Activated T-cell treated with anti-CD3 and anti-CD28 coated beads, Interleukin-2, amount 50 U/mL, for 72 hours (primary cell): ENCODE measurements around the gene PRSS37. TPM values are rescaled to one million over a fixed set of nuclear protein-coding genes. Genes with fewer than 3 reads are reported as not detected.
"Not testable (repeated sequence)": the region's sequence is repeated elsewhere in the genome, so short reads cannot be mapped to it uniquely, and the experiment has no call there.

Experiments
- ATAC-seq, 2 donors: fragments of 150-1000 bp; cut with Tn5 transposase; replicated peaks in 1 of 2; 2 replicates each; pipeline ENCODE4 v1.10.0; 2021; ENCODE audit warnings: moderate library complexity in 2 of 2, mild to moderate bottlenecking in 1 of 2
- DNase-seq, 2 donors: peaks; one replicate each; pipeline ENCODE4 v3.0.0; 2021 to 2022; ENCODE audit warnings: mixed read lengths in 1 of 2
- H3K27ac Mint-ChIP-seq: one replicate; pipeline ENCODE4 v1.8.0; 2022; ENCODE audit warnings: mild to moderate bottlenecking, moderate library complexity, mixed read lengths
- H3K27me3 Mint-ChIP-seq: one replicate; pipeline ENCODE4 v1.8.0; 2022; ENCODE audit warnings: low read depth, mixed read lengths
- H3K36me3 Mint-ChIP-seq, 2 donors: one replicate each; pipeline ENCODE4 v1.8.0; 2022; ENCODE audit warnings: mixed read lengths in 2 of 2, mild to moderate bottlenecking in 1 of 2; ENCODE audit not compliant: insufficient read depth in 2 of 2
- H3K4me1 Mint-ChIP-seq: one replicate; pipeline ENCODE4 v1.8.0; 2022; ENCODE audit warnings: low read depth, mixed read lengths
- H3K4me3 Mint-ChIP-seq, 2 donors: one replicate each; pipeline ENCODE4 v1.8.0; 2022; ENCODE audit warnings: mild to moderate bottlenecking in 2 of 2, mixed read lengths in 2 of 2, moderate library complexity in 2 of 2
- H3K9me3 Mint-ChIP-seq, 2 donors: one replicate each; pipeline ENCODE4 v1.8.0; 2022; ENCODE audit warnings: mixed read lengths in 2 of 2
- total RNA-seq, 2 donors: library from RNA; stranded (reverse); gene quantifications; one replicate each; pipeline ENCODE4 v1.2.3, GENCODE V29; 2022

Gene PRSS37
- total RNA-seq, 2 donors from 2014 or later: not detected

GRCh38 chr7:141844256-141844655 is 3.0 kb upstream of the PRSS37 start:
- H3K27ac Mint-ChIP-seq: no peak overlapping the region
- H3K36me3 Mint-ChIP-seq: no peaks in the 10 kb centered on the region
- ATAC-seq (no peak), DNase-seq (no peak)
- no peaks in the 10 kb centered on the region for H3K4me1 Mint-ChIP-seq
- no peak overlapping the region for H3K4me3 Mint-ChIP-seq
- no peaks in the 10 kb centered on the region for H3K27me3 Mint-ChIP-seq
- H3K9me3 Mint-ChIP-seq: peaks cover 4 to 5% of the 10 kb centered on the region in 2 donors

GRCh38 chr7:141842904-141843303 is 1.6 kb upstream of the PRSS37 start:
- Mint-ChIP-seq H3K36me3 (no peaks in the 10 kb centered on the region), H3K27me3 (no peaks in the 10 kb centered on the region), H3K4me1 (no peaks in the 10 kb centered on the region), H3K27ac (no peak overlapping the region), H3K4me3 (no peak overlapping the region), H3K9me3 (no peaks in the 10 kb centered on the region)
- ATAC-seq: no peak
- no peak for DNase-seq

GRCh38 chr7:141840708-141841107 is 577 bp downstream of the PRSS37 start:
- no peak for DNase-seq
- no peak for ATAC-seq
- no peaks in the 10 kb centered on the region for H3K36me3 Mint-ChIP-seq
- H3K9me3 Mint-ChIP-seq: no peaks in the 10 kb centered on the region
- no peaks in the 10 kb centered on the region for H3K4me1 Mint-ChIP-seq
- no peaks in the 10 kb centered on the region for H3K27me3 Mint-ChIP-seq
- H3K27ac Mint-ChIP-seq: no peak overlapping the region
- H3K4me3 Mint-ChIP-seq: no peak overlapping the region

GRCh38 chr7:141839256-141839655 is 2.0 kb downstream of the PRSS37 start:
- Mint-ChIP-seq H3K27ac (no peak overlapping the region), H3K36me3 (no peaks in the 10 kb centered on the region), H3K9me3 (no peaks in the 10 kb centered on the region), H3K4me1 (no peaks in the 10 kb centered on the region), H3K4me3 (no peak overlapping the region), H3K27me3 (no peaks in the 10 kb centered on the region)
- DNase-seq (no peak), ATAC-seq (no peak)

- H3K27me3 Mint-ChIP-seq: no peaks in the 10 kb centered on the region
- peaks cover 0 to 1% of the 10 kb centered on the region in 2 donors for H3K9me3 Mint-ChIP-seq
- no peak overlapping the region for H3K27ac Mint-ChIP-seq
- no peaks in the 10 kb centered on the region for H3K36me3 Mint-ChIP-seq
- H3K4me3 Mint-ChIP-seq: no peak overlapping the region
- no peaks in the 10 kb centered on the region for H3K4me1 Mint-ChIP-seq
- ATAC-seq (no peak), DNase-seq (no peak)
Measured at GRCh38 chr7:141838581-141838980, 2.7 kb downstream of the PRSS37 start.

- Mint-ChIP-seq H3K27me3 (no peaks in the 10 kb centered on the region), H3K9me3 (peaks cover 0 to 1% of the 10 kb centered on the region in 2 donors), H3K27ac (no peak overlapping the region), H3K4me1 (no peaks in the 10 kb centered on the region), H3K36me3 (no peaks in the 10 kb centered on the region), H3K4me3 (no peak overlapping the region)
- DNase-seq (no peak), ATAC-seq (no peak)
Measured at GRCh38 chr7:141837683-141838082, 3.6 kb downstream of the PRSS37 start.

- Mint-ChIP-seq H3K9me3 (peaks cover 15 to 21% of the 10 kb centered on the region in 2 donors), H3K36me3 (peaks cover 21 to 29% of the 10 kb centered on the region in 2 donors)
- not testable (repeated sequence) for H3K4me1 Mint-ChIP-seq, DNase-seq, H3K4me3 Mint-ChIP-seq, H3K27ac Mint-ChIP-seq, ATAC-seq, H3K27me3 Mint-ChIP-seq
Measured at GRCh38 chr7:141822432-141822831, 18.9 kb downstream of the PRSS37 start.

- H3K4me3 Mint-ChIP-seq: no peak overlapping the region
- H3K9me3 Mint-ChIP-seq: peaks cover 14 to 21% of the 10 kb centered on the region in 2 donors
- H3K36me3 Mint-ChIP-seq: peaks cover 22 to 30% of the 10 kb centered on the region in 2 donors
- H3K4me1 Mint-ChIP-seq: no peaks in the 10 kb centered on the region
- no peak overlapping the region for H3K27ac Mint-ChIP-seq
- DNase-seq (no peak), ATAC-seq (no peak)
- no peaks in the 10 kb centered on the region for H3K27me3 Mint-ChIP-seq
Measured at GRCh38 chr7:141820067-141820466, 21.2 kb downstream of the PRSS37 start.

- no peak for DNase-seq
- H3K9me3 Mint-ChIP-seq: no peaks in the 10 kb centered on the region
- ATAC-seq: no peak
- H3K27me3 Mint-ChIP-seq: no peaks in the 10 kb centered on the region
- no peaks in the 10 kb centered on the region for H3K4me1 Mint-ChIP-seq
- no peak overlapping the region for H3K27ac Mint-ChIP-seq
- H3K36me3 Mint-ChIP-seq: peaks cover 2 to 4% of the 10 kb centered on the region in 2 donors
- no peak overlapping the region for H3K4me3 Mint-ChIP-seq
Measured at GRCh38 chr7:141792526-141792925, 48.8 kb downstream of the PRSS37 start.

- Mint-ChIP-seq H3K9me3 (no peaks in the 10 kb centered on the region), H3K4me1 (no peaks in the 10 kb centered on the region), H3K4me3 (no peak within 1 kb of the TSS), H3K27me3 (no peaks in the 10 kb centered on the region), H3K27ac (no peak within 1 kb of the TSS), H3K36me3 (peaks cover 0 to 2% of the 10 kb centered on the region in 2 donors)
- DNase-seq (no peak), ATAC-seq (no peak)
Measured at GRCh38 chr7:141789917-141790316, 51.4 kb downstream of the PRSS37 start, which contains the start of gene TAS2R5. Gene TAS2R5 (plus strand): TSS chr7:141790217. CDS start chr7:141790362, 145 bp downstream.

GRCh38 chr7:141788296-141788695 is 53.0 kb downstream of the PRSS37 start:
- H3K27me3 Mint-ChIP-seq: no peaks in the 10 kb centered on the region
- DNase-seq (no peak), ATAC-seq (no peak)
- no peak overlapping the region for H3K4me3 Mint-ChIP-seq
- no peak overlapping the region for H3K27ac Mint-ChIP-seq
- H3K9me3 Mint-ChIP-seq: no peaks in the 10 kb centered on the region
- no peaks in the 10 kb centered on the region for H3K4me1 Mint-ChIP-seq
- H3K36me3 Mint-ChIP-seq: no peaks in the 10 kb centered on the region

Other genes starting within 250 kb of the PRSS37 start
- gene DENND11, start 139.3 kb downstream of the PRSS37 start, total RNA-seq: 10 to 100 TPM; 43.2 to 48.7 TPM
- not detected for gene WEE2, start 133.1 kb downstream of the PRSS37 start, total RNA-seq
- gene SSBP1, start 103.1 kb downstream of the PRSS37 start, total RNA-seq: 100 to 1,000 TPM; 126 to 131 TPM
- gene TAS2R3, start 77.4 kb downstream of the PRSS37 start, total RNA-seq: 1 to 10 TPM; 1.8 TPM
- gene TAS2R4, start 64.8 kb downstream of the PRSS37 start, total RNA-seq: 1 to 10 TPM; 1.1 to 1.4 TPM
- gene TAS2R5, start 51.3 kb downstream of the PRSS37 start, total RNA-seq: 1 to 10 TPM; 1.3 to 2.3 TPM
- gene OR9A4, start 74.9 kb upstream of the PRSS37 start, total RNA-seq: not detected
- not detected for gene CLEC5A, start 105.5 kb upstream of the PRSS37 start, total RNA-seq
- gene TAS2R38, start 132.3 kb upstream of the PRSS37 start, total RNA-seq: not detected
- under 1 TPM; 0.42 to 0.91 TPM for gene MGAM, start 154.4 kb upstream of the PRSS37 start, total RNA-seq